ENCODE data around the gene SHROOM3.

Gene SHROOM3

GRCh38 chr4:76626686-76627465 lies 191.8 kb downstream of the SHROOM3 start:
- Mint-ChIP-seq H3K4me1 (ENCODE audit: low read depth) (no peaks in the 10 kb centered on the region), H3K27me3 (peaks cover 44% of the 10 kb centered on the region), H3K9me3 (no peaks in the 10 kb centered on the region), H3K36me3 (ENCODE audit: low read depth) (no peaks in the 10 kb centered on the region), H3K27ac (no peak overlapping the region), H3K4me3 (no peak overlapping the region)
- no peak for DNase-seq

- H3K36me3 Mint-ChIP-seq (ENCODE audit: low read depth), result no peaks in the 10 kb centered on the region
- DNase-seq, result no peak
- H3K27me3 Mint-ChIP-seq, result peaks cover 49% of the 10 kb centered on the region
- H3K9me3 Mint-ChIP-seq, result no peaks in the 10 kb centered on the region
- no peaks in the 10 kb centered on the region for H3K4me1 Mint-ChIP-seq (ENCODE audit: low read depth)
- H3K4me3 Mint-ChIP-seq, result no peak overlapping the region
- no peak overlapping the region for H3K27ac Mint-ChIP-seq
Observed at GRCh38 chr4:76628251-76628650, 193.2 kb downstream of the SHROOM3 start.

- no peak overlapping the region for H3K27ac Mint-ChIP-seq
- no peak overlapping the region for H3K4me3 Mint-ChIP-seq
- H3K4me1 Mint-ChIP-seq (ENCODE audit: low read depth), result no peaks in the 10 kb centered on the region
- DNase-seq, result no peak
- no peaks in the 10 kb centered on the region for H3K36me3 Mint-ChIP-seq (ENCODE audit: low read depth)
- H3K9me3 Mint-ChIP-seq, result no peaks in the 10 kb centered on the region
- H3K27me3 Mint-ChIP-seq, result peaks cover 52% of the 10 kb centered on the region
Observed at GRCh38 chr4:76630741-76631140, 195.7 kb downstream of the SHROOM3 start.

GRCh38 chr4:76634220-76634619 lies 199.2 kb downstream of the SHROOM3 start:
- no peaks in the 10 kb centered on the region for H3K4me1 Mint-ChIP-seq (ENCODE audit: low read depth)
- no peaks in the 10 kb centered on the region for H3K9me3 Mint-ChIP-seq
- peaks cover 53% of the 10 kb centered on the region for H3K27me3 Mint-ChIP-seq
- no peaks in the 10 kb centered on the region for H3K36me3 Mint-ChIP-seq (ENCODE audit: low read depth)
- H3K27ac Mint-ChIP-seq, result no peak overlapping the region
- no peak for DNase-seq
- no peak overlapping the region for H3K4me3 Mint-ChIP-seq

GRCh38 chr4:76637712-76638361 lies 202.8 kb downstream of the SHROOM3 start:
- Mint-ChIP-seq H3K27ac (no peak overlapping the region), H3K4me1 (ENCODE audit: low read depth) (no peaks in the 10 kb centered on the region)
- no peak for DNase-seq

GRCh38 chr4:76639288-76639687 lies 204.3 kb downstream of the SHROOM3 start:
- no peak for DNase-seq
- H3K27me3 Mint-ChIP-seq, result peaks cover 43% of the 10 kb centered on the region
- no peaks in the 10 kb centered on the region for H3K4me1 Mint-ChIP-seq (ENCODE audit: low read depth)
- no peaks in the 10 kb centered on the region for H3K9me3 Mint-ChIP-seq
- no peak overlapping the region for H3K27ac Mint-ChIP-seq
- H3K4me3 Mint-ChIP-seq, result no peak overlapping the region
- H3K36me3 Mint-ChIP-seq (ENCODE audit: low read depth), result no peaks in the 10 kb centered on the region

More at GRCh38 chr4:76637712-76638361, 202.8 kb downstream of the SHROOM3 start:
- Mint-ChIP-seq H3K9me3 (no peaks in the 10 kb centered on the region), H3K4me3 (no peak overlapping the region), H3K36me3 (ENCODE audit: low read depth) (no peaks in the 10 kb centered on the region), H3K27me3 (peaks cover 50% of the 10 kb centered on the region)

- H3K36me3 Mint-ChIP-seq (ENCODE audit: low read depth), result no peaks in the 10 kb centered on the region
- H3K27me3 Mint-ChIP-seq, result peaks cover 39% of the 10 kb centered on the region
- no peak overlapping the region for H3K27ac Mint-ChIP-seq
- no peak for DNase-seq
- no peaks in the 10 kb centered on the region for H3K4me1 Mint-ChIP-seq (ENCODE audit: low read depth)
- H3K4me3 Mint-ChIP-seq, result no peak overlapping the region
- H3K9me3 Mint-ChIP-seq, result no peaks in the 10 kb centered on the region
Observed at GRCh38 chr4:76640353-76640910, 205.4 kb downstream of the SHROOM3 start.

GRCh38 chr4:76641351-76641750 lies 206.3 kb downstream of the SHROOM3 start:
- H3K4me1 Mint-ChIP-seq (ENCODE audit: low read depth), result no peaks in the 10 kb centered on the region
- no peak overlapping the region for H3K27ac Mint-ChIP-seq

GRCh38 chr4:76641758-76642157 lies 206.7 kb downstream of the SHROOM3 start:
- H3K4me1 Mint-ChIP-seq (ENCODE audit: low read depth), result no peaks in the 10 kb centered on the region
- H3K36me3 Mint-ChIP-seq (ENCODE audit: low read depth), result no peaks in the 10 kb centered on the region
- no peak overlapping the region for H3K27ac Mint-ChIP-seq
- H3K4me3 Mint-ChIP-seq, result no peak overlapping the region
- no peak for DNase-seq
- peaks cover 44% of the 10 kb centered on the region for H3K27me3 Mint-ChIP-seq
- no peaks in the 10 kb centered on the region for H3K9me3 Mint-ChIP-seq

More at GRCh38 chr4:76641351-76641750, 206.3 kb downstream of the SHROOM3 start:
- DNase-seq, result no peak
- no peaks in the 10 kb centered on the region for H3K36me3 Mint-ChIP-seq (ENCODE audit: low read depth)
- H3K9me3 Mint-ChIP-seq, result no peaks in the 10 kb centered on the region
- H3K27me3 Mint-ChIP-seq, result peaks cover 42% of the 10 kb centered on the region
- no peak overlapping the region for H3K4me3 Mint-ChIP-seq

- H3K27me3 Mint-ChIP-seq, result peaks cover 44% of the 10 kb centered on the region
- no peak overlapping the region for H3K27ac Mint-ChIP-seq
- no peak for DNase-seq
- no peaks in the 10 kb centered on the region for H3K4me1 Mint-ChIP-seq (ENCODE audit: low read depth)
- H3K36me3 Mint-ChIP-seq (ENCODE audit: low read depth), result no peaks in the 10 kb centered on the region
- H3K4me3 Mint-ChIP-seq, result no peak overlapping the region
- H3K9me3 Mint-ChIP-seq, result peaks cover 2% of the 10 kb centered on the region
Observed at GRCh38 chr4:76644831-76645485, 209.9 kb downstream of the SHROOM3 start.

GRCh38 chr4:76649086-76649485 lies 214.1 kb downstream of the SHROOM3 start:
- no peak for DNase-seq
- H3K36me3 Mint-ChIP-seq (ENCODE audit: low read depth), result no peaks in the 10 kb centered on the region
- H3K27me3 Mint-ChIP-seq, result peaks cover 32% of the 10 kb centered on the region
- peaks cover 4% of the 10 kb centered on the region for H3K9me3 Mint-ChIP-seq
- H3K27ac Mint-ChIP-seq, result no peak overlapping the region
- H3K4me1 Mint-ChIP-seq (ENCODE audit: low read depth), result no peaks in the 10 kb centered on the region
- no peak overlapping the region for H3K4me3 Mint-ChIP-seq

GRCh38 chr4:76651616-76652015 lies 216.6 kb downstream of the SHROOM3 start:
- H3K9me3 Mint-ChIP-seq, result peaks cover 4% of the 10 kb centered on the region
- no peak for DNase-seq
- peaks cover 23% of the 10 kb centered on the region for H3K27me3 Mint-ChIP-seq
- H3K27ac Mint-ChIP-seq, result no peak overlapping the region
- H3K4me3 Mint-ChIP-seq, result no peak overlapping the region
- H3K36me3 Mint-ChIP-seq (ENCODE audit: low read depth), result no peaks in the 10 kb centered on the region
- no peaks in the 10 kb centered on the region for H3K4me1 Mint-ChIP-seq (ENCODE audit: low read depth)

- Mint-ChIP-seq H3K36me3 (ENCODE audit: low read depth) (no peaks in the 10 kb centered on the region), H3K4me3 (no peak overlapping the region), H3K9me3 (peaks cover 4% of the 10 kb centered on the region), H3K27me3 (peaks cover 19% of the 10 kb centered on the region), H3K4me1 (ENCODE audit: low read depth) (no peaks in the 10 kb centered on the region), H3K27ac (no peak overlapping the region)
- DNase-seq, result no peak
Observed at GRCh38 chr4:76652389-76652788, 217.4 kb downstream of the SHROOM3 start.

GRCh38 chr4:76654084-76654483 lies 219.1 kb downstream of the SHROOM3 start:
- no peak for DNase-seq
- Mint-ChIP-seq H3K9me3 (peaks cover 4% of the 10 kb centered on the region), H3K4me1 (ENCODE audit: low read depth) (peaks cover 3% of the 10 kb centered on the region), H3K27ac (no peak overlapping the region), H3K27me3 (peaks cover 11% of the 10 kb centered on the region), H3K36me3 (ENCODE audit: low read depth) (no peaks in the 10 kb centered on the region), H3K4me3 (no peak overlapping the region)

Data from activated T-cell treated with anti-CD3 and anti-CD28 coated beads, Interleukin-2, amount 50 U/mL, for 24 hours (primary cell).